ENCODE measurements around the gene CAMKMT.
A peak's percentile ranks its signal among the peaks of the same experiment; 100 is the strongest.

The CAMKMT gene

DNA sequence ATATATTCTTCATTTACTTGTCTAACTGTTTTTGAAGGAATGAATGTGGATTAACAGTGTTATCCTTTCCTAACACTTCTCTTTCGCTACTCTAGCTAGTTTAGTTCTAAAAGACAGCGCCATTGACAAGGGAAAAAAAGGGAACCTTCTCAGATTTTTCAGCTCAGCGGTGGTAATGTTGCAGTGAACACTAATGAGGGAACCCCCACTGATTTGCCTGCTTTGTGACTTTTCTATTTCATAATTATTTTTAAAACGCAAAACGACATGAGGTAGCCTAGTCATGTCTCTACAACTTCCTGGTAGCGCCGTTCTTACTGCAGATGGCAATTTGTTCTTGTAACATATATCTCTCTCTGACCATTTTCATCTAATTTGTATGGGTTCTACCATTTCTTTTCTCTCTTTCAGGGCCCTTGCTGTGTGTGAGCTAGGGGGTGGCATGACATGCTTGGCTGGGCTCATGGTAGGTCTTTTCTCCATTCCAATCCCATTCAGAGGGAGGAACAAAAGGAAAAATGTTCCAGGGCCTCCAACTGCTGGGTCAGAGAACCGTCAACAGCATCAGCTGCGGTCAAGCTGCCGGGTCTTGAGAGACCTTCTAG is 344.2 kb downstream of the CAMKMT start:
- H3K4me3 ChIP-seq (ENCODE audit: low read depth, low read length, poor library complexity, severe bottlenecking) = no peak overlapping the region
- H4K20me1 ChIP-seq (ENCODE audit: insufficient read depth, low read length) = no peaks in the 10 kb centered on the region
- no peak for TF ChIP-seq EZH2 (IDR thresholded peaks at IDR 0.05; ENCODE audit: borderline replicate concordance, low read length)
- TF ChIP-seq, protein P1, sequence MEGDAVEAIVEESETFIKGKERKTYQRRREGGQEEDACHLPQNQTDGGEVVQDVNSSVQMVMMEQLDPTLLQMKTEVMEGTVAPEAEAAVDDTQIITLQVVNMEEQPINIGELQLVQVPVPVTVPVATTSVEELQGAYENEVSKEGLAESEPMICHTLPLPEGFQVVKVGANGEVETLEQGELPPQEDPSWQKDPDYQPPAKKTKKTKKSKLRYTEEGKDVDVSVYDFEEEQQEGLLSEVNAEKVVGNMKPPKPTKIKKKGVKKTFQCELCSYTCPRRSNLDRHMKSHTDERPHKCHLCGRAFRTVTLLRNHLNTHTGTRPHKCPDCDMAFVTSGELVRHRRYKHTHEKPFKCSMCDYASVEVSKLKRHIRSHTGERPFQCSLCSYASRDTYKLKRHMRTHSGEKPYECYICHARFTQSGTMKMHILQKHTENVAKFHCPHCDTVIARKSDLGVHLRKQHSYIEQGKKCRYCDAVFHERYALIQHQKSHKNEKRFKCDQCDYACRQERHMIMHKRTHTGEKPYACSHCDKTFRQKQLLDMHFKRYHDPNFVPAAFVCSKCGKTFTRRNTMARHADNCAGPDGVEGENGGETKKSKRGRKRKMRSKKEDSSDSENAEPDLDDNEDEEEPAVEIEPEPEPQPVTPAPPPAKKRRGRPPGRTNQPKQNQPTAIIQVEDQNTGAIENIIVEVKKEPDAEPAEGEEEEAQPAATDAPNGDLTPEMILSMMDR (IDR thresholded peaks at IDR 0.05; ENCODE audit: low read length) = no peak
- no peaks in the 10 kb centered on the region for H3K79me2 ChIP-seq (ENCODE audit: insufficient read depth, low read length)
- H3K9ac ChIP-seq (ENCODE audit: low read length) = no peak overlapping the region
- H3K9me2 ChIP-seq (ENCODE audit: low read depth, low read length) = no peaks in the 10 kb centered on the region
- H3K9me3 ChIP-seq (ENCODE audit: low read length) = no peaks in the 10 kb centered on the region
- no peak overlapping the region for H3K27ac ChIP-seq (ENCODE audit: low read depth, low read length, poor library complexity, severe bottlenecking)
- H3K36me3 ChIP-seq (ENCODE audit: insufficient read depth, low read length) = no peaks in the 10 kb centered on the region
- H3K4me1 ChIP-seq (ENCODE audit: insufficient read depth, low read length, severe bottlenecking) = peaks cover 18% of the 10 kb centered on the region
- no peak overlapping the region for H2AFZ ChIP-seq (ENCODE audit: low read length)
- no peaks in the 10 kb centered on the region for H3K27me3 ChIP-seq (ENCODE audit: insufficient read depth, low read length)
- no peak overlapping the region for H3K4me2 ChIP-seq (ENCODE audit: low read length)
- no peaks in the 10 kb centered on the region for H3F3A ChIP-seq (ENCODE audit: insufficient read depth, low read length)

- H4K20me1 ChIP-seq (ENCODE audit: insufficient read depth, low read length) = no peaks in the 10 kb centered on the region
- no peaks in the 10 kb centered on the region for H3K27me3 ChIP-seq (ENCODE audit: insufficient read depth, low read length)
- no peak overlapping the region for H3K9ac ChIP-seq (ENCODE audit: low read length)
- H3K9me3 ChIP-seq (ENCODE audit: low read length) = no peaks in the 10 kb centered on the region
- TF ChIP-seq EZH2 (IDR thresholded peaks at IDR 0.05; ENCODE audit: borderline replicate concordance, low read length) = no peak
- TF ChIP-seq, protein P1 (IDR thresholded peaks at IDR 0.05; ENCODE audit: low read length) = no peak
- H3K36me3 ChIP-seq (ENCODE audit: insufficient read depth, low read length) = no peaks in the 10 kb centered on the region
- no peak overlapping the region for H3K4me2 ChIP-seq (ENCODE audit: low read length)
- no peak overlapping the region for H3K27ac ChIP-seq (ENCODE audit: low read depth, low read length, poor library complexity, severe bottlenecking)
- no peaks in the 10 kb centered on the region for H3K79me2 ChIP-seq (ENCODE audit: insufficient read depth, low read length)
- H3F3A ChIP-seq (ENCODE audit: insufficient read depth, low read length) = no peaks in the 10 kb centered on the region
- no peaks in the 10 kb centered on the region for H3K9me2 ChIP-seq (ENCODE audit: low read depth, low read length)
- H3K4me3 ChIP-seq (ENCODE audit: low read depth, low read length, poor library complexity, severe bottlenecking) = no peak overlapping the region
- peaks cover 18% of the 10 kb centered on the region for H3K4me1 ChIP-seq (ENCODE audit: insufficient read depth, low read length, severe bottlenecking)
- H2AFZ ChIP-seq (ENCODE audit: low read length) = no peak overlapping the region
Measured at GRCh38 chr2:44706681-44707553, 345.2 kb downstream of the CAMKMT start.

GRCh38 chr2:44707945-44708660 is 346.4 kb downstream of the CAMKMT start:
- Histone ChIP-seq H3K4me3 (ENCODE audit: low read depth, low read length, poor library complexity, severe bottlenecking) (peak overlapping the region; percentile 34), H3K79me2 (ENCODE audit: insufficient read depth, low read length) (no peaks in the 10 kb centered on the region), H3K9me2 (ENCODE audit: low read depth, low read length) (no peaks in the 10 kb centered on the region), H3K9me3 (ENCODE audit: low read length) (no peaks in the 10 kb centered on the region), H3K27me3 (ENCODE audit: insufficient read depth, low read length) (no peaks in the 10 kb centered on the region), H3K27ac (ENCODE audit: low read depth, low read length, poor library complexity, severe bottlenecking) (peak overlapping the region; percentile 28), H4K20me1 (ENCODE audit: insufficient read depth, low read length) (no peaks in the 10 kb centered on the region), H3F3A (ENCODE audit: insufficient read depth, low read length) (no peaks in the 10 kb centered on the region), H3K9ac (ENCODE audit: low read length) (0 out of 2 replicates have a peak overlapping the region, but pooled peaks have one; percentile 34), H2AFZ (ENCODE audit: low read length) (peak overlapping the region; percentile 95), H3K4me2 (ENCODE audit: low read length) (peak overlapping the region; percentile 60), H3K36me3 (ENCODE audit: insufficient read depth, low read length) (no peaks in the 10 kb centered on the region), H3K4me1 (ENCODE audit: insufficient read depth, low read length, severe bottlenecking) (peaks cover 26% of the 10 kb centered on the region)
- TF ChIP-seq, protein P1 (IDR thresholded peaks at IDR 0.05; ENCODE audit: low read length) = no peak
- TF ChIP-seq EZH2 (IDR thresholded peaks at IDR 0.05; ENCODE audit: borderline replicate concordance, low read length) = no peak
